HS-27A (cell line): Measurements from ENCODE around the gene EPAS1.

ENCODE experiments used
- DNase-seq: peaks from one replicate; pipeline ENCODE4 v3.0.0-alpha.2; 2012; ENCODE audit warnings: low read depth, missing footprints

The EPAS1 gene

GRCh38 chr2:46410273-46411244 lies 113.4 kb downstream of the EPAS1 start:
- no peak for DNase-seq

GRCh38 chr2:46411245-46411641 lies 114.0 kb downstream of the EPAS1 start:
- no peak for DNase-seq

GRCh38 chr2:46411985-46412384 lies 114.8 kb downstream of the EPAS1 start:
- DNase-seq = no peak

- no peak for DNase-seq
Observed at GRCh38 chr2:46413111-46413510, 115.9 kb downstream of the EPAS1 start.

GRCh38 chr2:46413631-46414030 lies 116.4 kb downstream of the EPAS1 start:
- DNase-seq = no peak

- no peak for DNase-seq
Observed at GRCh38 chr2:46414701-46415100, 117.5 kb downstream of the EPAS1 start.

GRCh38 chr2:46416280-46416679 lies 119.1 kb downstream of the EPAS1 start:
- DNase-seq = no peak

GRCh38 chr2:46416739-46417403 lies 119.7 kb downstream of the EPAS1 start:
- DNase-seq = no peak

- no peak for DNase-seq
Observed at GRCh38 chr2:46420945-46421344, 123.7 kb downstream of the EPAS1 start.

- no peak for DNase-seq
Observed at GRCh38 chr2:46421361-46421760, 124.2 kb downstream of the EPAS1 start.

GRCh38 chr2:46422717-46423394 lies 125.6 kb downstream of the EPAS1 start:
- no peak for DNase-seq

GRCh38 chr2:46424937-46425336 lies 127.7 kb downstream of the EPAS1 start:
- no peak for DNase-seq

GRCh38 chr2:46428911-46429436 lies 131.8 kb downstream of the EPAS1 start:
- DNase-seq = no peak

- DNase-seq = no peak
Observed at GRCh38 chr2:46430413-46430812, 133.2 kb downstream of the EPAS1 start.

GRCh38 chr2:46430992-46431391 lies 133.8 kb downstream of the EPAS1 start:
- DNase-seq = no peak

GRCh38 chr2:46431481-46432235 lies 134.5 kb downstream of the EPAS1 start:
- no peak for DNase-seq

GRCh38 chr2:46434851-46435273 lies 137.7 kb downstream of the EPAS1 start:
- no peak for DNase-seq

- no peak for DNase-seq
Observed at GRCh38 chr2:46435353-46435752, 138.1 kb downstream of the EPAS1 start.

- DNase-seq = no peak
Observed at GRCh38 chr2:46435796-46436360, 138.7 kb downstream of the EPAS1 start.
